ENCODE measurements around the gene PLCB2.

The PLCB2 gene

DNA sequence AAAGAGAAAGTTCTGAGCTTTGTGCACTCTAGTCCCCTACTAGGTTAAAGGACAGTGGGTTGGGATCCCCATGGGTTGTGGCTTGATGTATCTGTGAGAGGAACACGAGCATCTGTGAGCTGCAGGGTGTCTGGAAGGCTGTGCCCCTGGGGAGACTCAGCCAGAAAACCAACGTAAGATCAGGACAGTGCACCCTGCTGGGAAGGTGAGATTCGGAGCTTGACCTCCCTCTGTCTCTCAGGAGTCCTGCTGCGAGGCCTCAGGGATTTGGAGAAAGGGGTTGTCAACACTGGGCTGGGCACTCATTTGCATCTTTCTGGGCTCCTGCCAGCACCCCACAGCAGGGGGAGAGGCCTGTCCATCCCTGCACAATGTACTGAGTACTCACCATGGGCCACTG, 40.1 kb downstream of the PLCB2 start:
- no peak for DNase-seq

DNA sequence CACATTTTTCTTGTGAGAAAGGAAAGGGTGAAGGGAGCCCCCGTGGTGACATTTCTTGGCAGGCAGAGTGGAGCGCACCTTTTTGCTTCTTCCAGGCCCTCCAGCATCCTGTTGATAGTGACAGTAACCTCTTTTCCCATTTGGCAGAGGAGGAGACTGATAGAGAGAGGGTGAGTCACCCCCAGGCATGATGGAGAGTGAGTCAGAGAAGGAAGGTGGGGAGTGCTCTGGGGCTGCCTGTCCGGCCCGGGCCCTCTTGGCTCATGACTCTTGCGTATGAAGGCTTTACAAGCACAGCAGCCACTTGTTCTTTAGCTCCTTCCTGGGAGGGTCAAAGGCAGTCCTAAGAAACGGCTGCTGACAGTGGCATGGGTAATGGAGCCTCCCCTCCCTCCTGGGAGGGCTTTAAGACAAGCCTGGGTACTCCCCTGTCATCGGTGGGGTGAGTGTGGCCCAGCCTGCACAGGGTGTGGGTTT, 40.9 kb downstream of the PLCB2 start:
- DNase-seq, result no peak

DNA sequence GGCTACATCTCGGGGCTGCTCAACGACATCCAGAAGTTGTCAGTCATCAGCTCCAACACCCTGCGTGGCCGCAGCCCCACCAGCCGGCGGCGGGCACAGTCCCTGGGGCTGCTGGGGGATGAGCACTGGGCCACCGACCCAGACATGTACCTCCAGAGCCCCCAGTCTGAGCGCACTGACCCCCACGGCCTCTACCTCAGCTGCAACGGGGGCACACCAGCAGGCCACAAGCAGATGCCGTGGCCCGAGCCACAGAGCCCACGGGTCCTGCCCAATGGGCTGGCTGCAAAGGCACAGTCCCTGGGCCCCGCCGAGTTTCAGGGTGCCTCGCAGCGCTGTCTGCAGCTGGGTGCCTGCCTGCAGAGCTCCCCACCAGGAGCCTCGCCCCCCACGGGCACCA, 41.9 kb downstream of the PLCB2 start:
- DNase-seq, result no peak

DNA sequence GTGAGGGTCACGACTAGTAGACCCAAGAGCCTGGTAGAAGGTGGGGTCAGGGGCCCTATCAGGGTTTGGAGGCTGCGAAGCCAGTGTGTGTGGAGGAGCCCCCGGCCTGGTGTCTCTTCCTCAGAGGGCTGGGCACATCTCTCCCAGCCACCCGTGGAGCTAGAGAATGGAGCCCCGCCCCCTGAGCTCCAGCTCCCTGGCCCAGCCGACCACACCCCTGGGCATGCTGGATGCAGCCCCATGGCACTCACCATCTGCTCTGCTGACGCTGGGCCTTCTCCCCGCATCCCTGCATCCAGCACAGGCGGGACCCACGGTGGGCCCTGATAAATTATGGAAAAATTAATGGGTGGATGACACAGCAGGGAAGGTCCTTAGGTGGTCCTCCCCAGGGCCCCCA, 42.4 kb downstream of the PLCB2 start:
- DNase-seq, result no peak

DNA sequence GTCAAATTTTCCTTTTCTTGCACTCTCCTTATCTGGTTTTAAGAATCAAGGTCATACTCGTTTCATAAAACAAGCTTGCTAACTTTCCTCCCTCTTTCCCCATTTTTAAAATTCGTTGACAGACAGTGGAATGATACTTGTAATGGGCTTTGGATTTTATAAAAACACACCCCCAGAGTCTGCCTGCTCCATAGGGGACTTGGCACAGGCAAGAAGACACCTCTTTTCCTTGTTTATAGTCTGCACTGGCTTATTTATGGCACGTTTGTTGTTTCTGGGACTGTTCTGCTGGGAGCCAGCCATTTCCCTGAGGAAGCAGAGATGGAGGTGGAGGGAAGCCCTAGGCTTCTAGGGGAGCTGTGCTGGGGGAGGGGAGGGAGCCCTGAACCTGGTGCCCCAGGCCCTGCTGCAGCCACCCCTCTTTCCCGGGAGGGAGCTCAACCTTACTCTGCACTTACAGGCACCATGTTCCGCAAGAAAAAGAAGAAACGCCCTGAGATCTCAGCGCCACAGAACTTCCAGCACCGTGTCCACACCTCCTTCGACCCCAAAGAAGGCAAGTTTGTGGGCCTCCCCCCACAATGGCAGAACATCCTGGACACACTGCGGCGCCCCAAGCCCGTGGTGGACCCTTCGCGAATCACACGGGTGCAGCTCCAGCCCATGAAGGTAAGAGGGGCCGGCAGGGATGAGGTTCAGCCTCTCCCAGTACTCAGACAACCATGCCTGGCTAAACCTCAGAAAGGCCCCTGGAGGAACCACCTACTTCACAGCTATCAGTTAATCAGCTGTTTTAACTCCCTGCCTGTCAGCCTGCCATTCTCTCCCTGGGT, 43.2 kb downstream of the PLCB2 start:
- DNase-seq, result no peak

DNA sequence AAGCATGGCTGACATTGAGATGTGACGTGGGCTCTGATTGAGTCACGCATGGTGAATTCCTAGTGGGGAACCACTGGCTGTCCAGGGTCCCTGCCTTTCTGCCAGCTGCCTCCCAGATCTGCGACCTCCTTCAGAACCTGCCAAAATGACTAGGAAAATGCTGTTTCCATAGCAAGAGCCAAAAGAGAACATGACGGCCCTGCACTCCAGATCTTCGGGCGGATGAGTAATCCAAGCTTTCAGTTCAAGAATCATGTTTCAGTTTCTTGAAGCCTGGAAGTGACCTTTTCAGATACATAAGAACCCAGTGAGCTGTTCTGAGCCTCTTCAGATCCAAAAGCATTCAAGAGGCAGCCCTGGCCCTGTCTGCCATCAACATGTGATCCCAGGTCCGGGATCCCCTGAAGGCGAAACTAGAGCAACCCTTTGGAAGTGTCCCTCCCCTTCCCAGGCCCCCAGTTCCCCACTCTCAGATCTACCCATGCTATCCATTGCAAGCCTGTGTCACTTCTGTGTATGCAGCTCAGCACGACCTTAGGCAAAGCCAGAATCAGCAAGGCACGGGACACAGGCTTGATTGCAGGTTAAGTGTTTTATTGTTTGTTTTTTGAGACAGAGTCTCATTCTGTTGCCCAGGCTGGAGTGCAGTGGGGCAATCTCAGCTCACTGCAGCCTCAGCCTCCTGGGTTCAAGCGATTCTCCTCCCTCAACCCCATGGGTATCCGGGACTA, 44.5 kb downstream of the PLCB2 start:
- DNase-seq, result no peak

DNA sequence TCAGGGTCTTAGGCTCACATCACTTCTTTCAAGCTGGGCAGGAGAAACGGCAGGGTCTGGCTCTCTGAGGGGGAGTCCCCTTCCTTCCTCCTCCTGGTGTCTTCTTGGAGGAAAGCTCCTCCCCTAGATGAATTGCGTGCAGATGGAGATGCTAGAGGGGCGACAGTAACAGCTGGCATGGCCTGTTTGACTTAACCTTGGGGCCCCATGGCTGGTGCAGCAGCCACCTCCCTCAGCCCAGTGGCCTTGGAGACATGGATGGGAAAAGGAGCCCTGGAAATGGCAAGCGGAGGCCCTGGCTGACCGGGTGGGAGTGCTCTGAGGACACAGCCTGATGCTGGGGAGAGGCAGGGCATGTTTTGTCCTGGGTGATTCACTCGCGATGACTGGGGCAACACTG, 48.7 kb downstream of the PLCB2 start:
- DNase-seq, result no peak

DNA sequence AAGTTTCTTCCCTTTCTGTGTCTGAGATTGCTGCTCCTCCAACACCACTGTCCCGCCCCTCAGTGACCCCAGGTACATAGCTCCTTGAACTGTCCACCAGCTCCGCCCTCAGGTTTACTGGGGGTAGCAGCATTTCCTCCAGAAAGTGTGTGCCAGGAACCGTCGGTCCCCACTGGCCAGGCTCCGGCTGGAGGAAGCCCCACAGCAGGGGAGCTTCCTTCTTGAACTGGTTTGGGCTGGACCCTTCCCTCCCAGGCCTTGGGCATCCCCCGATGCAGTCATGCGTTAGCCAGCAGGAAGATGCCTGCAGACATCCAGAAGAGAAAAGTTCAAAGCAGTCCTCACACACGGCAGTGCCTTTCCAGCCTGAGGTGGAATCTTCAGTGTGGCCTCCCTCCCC, 49.2 kb downstream of the PLCB2 start:
- DNase-seq, result no peak

DNA sequence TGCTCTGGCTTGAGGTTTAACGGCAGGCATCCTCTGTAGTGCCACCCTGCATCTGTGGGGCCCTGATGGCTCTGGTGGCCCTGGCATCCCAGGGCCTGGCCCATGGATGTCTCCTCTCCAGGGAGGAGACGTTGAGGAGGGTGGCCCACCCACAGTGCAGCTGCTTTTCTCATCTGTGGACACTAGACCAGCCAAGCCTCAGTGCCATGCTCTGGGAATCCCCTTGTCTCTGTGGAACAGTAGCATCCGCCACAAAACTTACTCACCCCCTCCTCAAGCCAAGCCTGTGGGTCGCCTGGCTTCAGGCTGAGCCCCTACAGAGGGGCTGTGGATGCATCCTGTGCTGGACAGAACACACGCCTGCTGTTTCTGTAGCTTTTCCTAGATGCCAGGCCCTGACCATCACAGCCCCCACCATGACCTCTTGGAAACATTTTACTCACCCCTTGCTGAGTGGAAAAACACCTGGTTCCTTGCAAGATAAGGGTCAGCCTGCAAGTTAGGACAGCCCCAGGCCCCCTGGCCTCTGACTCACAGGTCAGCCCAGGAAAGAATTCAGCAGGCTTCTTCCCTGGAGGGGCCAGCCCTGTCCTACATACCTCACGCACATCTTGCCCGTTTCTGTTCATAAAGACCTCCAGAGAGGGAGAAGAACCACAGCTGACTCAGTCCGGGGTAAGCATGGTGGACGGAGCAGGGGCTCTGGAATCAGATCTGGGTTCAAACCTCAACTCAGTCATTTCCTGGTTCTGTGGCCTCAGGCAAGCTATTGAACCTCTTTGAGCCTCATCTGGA, 49.9 kb downstream of the PLCB2 start:
- no peak for DNase-seq

DNA sequence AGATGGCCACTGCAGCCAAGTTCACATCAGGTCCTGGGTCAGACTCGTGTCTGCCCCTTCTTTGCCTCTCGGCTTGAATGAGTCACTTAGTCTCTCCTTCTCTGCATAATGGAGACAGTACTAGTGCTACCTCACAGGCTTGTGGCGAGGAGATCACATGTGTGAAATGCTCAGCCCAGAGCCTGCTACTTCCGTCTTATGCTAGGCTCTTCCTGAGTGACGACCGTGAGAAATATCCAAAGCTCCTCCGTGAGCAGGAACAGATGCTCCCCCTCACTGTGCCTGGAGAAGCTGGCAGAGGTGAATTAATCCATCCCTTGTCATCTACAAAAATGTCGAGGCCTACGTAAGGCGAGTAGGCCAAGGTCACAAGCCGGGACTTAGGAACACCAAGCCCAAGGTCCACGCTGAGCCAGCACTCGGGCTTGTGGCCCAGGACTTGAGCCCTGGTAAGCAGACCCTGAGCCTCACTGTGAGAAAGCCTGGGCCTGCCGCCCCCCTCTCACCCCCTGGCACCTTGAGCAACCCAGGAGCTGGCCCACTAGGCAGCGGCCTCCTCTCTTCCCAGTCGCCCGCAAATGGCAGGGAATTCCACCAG, 51.0 kb downstream of the PLCB2 start:
- no peak for DNase-seq

DNA sequence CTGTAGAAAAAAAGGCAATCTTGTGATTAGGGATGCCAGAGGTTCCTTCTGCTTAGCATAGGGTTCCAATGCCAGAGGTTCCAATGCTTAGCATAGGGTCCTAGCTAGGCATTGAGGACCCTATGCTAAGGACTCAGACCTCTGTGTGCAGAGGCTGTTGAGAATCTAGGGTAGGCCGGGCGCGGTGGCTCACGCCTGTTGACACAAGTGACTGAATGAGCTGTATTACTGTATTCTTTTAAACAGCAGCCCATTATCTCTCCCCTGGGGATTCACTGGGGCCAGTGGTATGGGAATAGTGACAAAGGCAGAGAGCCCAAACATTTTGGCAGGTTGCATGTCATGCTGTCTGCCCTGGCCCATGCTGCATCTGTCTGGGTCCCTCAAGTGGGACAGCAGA, 52.7 kb downstream of the PLCB2 start:
- DNase-seq, result no peak

DNA sequence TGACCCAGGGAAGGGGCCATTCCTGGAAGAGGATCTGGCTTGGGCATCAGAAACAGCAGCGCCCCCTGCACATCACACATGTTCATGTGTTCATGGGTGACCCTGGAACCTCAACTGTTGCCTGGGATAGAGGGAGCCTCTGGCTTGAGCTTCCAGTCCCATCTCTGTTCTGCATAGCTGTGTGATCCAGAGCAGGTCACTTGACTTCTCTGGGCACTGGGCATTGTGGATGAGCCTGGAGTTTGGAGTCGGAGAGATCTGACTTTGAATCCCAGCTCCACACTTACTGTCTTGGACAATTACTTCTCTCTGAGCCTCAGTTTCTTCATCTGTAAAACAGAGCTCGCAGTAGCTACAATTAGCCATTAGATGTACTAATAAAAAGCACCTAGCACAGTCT, 53.3 kb downstream of the PLCB2 start:
- no peak for DNase-seq

DNA sequence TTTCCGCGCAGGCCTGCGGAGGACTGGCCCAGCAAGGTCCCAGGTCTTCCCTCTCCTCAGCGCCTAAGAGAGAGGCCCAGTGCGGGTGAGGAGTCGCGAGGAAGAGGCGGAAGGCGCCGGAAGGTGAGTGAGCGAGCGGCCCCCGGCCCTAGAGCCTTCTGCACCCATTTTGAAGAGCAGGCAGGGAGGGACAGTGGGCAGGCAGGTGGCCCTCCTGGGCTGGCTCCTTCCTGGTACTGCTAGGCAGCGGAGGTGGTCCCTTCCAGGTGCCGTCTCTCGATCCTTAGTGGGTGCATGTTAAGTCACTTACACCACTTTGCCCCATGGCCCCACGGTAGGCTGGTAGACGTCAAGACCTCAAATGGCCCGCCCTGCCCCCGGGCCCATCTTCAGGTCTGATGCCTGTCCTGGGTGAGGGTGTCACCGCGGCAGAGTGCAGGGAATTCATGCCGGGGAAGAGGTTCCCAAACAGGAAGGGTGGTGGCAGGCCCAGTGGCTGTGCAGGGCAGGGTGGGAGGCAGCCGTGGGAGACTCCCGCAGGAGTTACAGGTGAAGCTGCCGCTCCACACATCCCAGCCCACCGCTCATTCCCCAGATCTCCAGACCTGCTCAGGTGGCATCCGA, 54.5 kb downstream of the PLCB2 start:
- DNase-seq, result no peak

DNA sequence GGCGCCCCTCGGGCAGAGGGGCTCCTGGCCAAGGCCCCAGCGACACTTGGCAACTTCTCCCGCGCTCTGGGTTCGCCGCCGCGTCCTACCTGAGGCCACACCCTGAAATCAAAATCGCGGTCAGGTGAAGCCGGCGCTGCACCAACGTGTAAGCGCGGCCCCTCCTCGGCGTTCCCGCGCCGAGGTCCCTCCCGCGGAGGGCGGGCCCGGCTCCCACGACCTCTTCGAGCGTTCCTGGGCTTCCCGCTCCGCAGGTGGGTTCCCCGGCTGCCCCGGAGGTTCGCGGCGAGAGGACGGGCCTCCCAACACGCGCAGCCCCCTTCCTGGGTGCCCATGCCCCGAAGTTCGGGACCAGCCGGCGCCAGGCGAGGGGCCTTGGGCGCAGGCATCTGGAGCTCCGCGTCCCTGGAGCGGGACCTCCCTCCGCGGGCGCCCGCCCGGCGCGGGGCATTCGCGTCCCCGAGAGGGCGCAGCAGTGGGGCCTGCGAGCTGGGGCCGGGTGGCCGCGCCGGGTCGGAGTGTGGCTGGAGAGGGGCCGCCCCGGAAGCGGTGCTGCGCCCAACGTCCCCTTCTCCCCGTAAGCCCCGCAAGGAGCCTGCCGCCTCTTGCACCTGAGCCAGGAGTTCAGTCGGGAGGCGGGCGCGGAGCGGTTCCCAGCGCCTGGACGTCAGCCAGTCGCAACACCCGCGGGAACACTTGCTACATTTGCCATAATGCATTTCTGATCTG, 55.1 kb downstream of the PLCB2 start:
- no peak for DNase-seq

DNA sequence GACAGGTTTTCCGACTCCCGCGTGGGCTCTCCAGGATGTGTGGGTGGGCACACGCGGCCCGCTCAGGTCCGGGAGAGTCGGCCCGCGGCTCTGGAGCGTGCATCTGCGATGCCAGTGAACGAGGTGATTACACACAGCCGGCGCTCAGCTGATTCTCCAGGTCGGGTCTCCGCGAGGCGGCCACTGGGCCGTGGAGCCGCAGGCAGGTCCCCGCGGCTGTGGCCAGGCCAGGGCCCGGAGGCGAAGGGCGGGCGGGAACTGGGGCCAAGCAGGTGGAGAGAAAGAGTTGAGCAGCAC, 55.6 kb downstream of the PLCB2 start:
- no peak for DNase-seq

DNA sequence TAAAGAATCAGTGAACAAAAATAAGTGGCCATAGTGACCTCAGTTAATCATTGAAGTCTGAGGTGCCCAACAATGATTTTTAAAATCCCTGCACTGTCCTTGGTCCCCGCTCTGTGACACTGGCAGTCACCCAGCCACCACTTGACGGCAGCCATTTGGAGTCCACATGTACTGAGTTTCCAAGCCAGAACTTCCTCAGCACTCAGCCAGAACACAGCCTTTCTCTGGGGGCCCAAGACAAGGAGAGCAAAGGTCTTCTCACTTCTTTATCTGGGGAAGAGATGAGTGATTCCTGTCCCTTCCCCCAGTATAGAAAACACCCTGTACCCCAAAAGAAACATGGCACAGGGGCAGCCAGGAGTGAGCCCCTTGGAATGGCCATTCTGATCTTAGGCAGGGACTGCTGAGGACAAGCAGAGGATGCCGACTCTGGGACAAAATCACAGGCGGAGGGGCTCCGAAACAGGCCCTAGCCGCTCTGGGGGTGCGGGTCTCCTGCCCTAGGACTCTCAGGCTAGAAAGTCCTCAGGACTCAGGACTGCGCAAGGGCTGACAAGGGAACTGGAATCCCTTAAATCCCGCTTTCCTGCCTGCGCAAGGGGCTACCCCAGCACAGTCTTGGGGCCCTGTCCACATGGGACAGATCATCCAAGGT, 56.1 kb downstream of the PLCB2 start:
- DNase-seq, result no peak

DNA sequence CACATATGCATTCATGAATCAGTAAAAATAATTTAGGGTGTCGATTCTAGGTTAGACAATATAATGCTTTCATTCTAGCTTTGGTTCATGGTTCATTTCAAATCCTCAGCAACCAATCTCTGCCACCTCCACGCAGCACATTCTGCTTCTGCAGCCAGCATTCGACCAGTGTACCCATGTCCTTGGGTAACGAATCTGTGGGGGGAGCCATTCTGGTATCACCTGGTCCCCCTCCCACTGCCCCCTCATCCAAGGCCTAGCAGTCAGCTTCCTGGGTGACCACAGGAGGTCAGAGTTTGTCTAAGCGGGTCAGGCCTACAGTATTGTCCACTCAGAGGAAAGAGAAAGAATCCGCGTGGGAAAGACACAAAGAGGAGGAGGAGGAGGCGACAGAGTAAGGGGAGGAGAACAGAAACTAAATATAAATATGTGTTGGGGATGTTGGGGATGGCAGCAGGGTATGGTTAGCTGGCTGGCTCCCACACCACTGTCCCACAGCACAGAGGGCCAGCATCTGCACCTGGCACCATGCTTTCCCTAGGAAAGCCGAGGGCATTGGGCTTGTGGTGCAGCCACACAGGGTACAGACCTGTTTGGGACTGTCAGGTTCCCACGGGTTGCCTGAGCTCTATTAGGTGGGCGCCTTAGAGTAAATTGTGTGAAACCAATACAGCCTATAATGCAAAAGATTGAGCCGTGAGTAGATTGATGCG, 56.8 kb downstream of the PLCB2 start:
- DNase-seq, result no peak

DNA sequence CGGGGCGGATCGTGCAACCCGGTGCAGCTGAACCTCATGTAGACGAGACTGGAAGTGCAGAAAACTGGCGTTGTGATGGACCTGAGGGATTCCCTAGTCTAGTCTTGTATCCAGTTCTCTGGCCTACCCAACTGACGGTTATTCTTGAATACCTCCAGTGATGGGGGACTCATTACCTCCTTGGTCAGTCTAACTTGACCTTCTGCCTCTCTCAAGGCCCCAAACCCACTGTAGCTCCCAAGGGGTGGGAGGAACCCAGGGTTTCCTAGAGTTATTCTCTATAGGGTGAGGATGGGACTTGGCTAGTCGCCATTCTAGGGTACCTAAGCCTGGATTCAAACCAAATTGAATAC, 57.5 kb downstream of the PLCB2 start:
- no peak for DNase-seq

DNA sequence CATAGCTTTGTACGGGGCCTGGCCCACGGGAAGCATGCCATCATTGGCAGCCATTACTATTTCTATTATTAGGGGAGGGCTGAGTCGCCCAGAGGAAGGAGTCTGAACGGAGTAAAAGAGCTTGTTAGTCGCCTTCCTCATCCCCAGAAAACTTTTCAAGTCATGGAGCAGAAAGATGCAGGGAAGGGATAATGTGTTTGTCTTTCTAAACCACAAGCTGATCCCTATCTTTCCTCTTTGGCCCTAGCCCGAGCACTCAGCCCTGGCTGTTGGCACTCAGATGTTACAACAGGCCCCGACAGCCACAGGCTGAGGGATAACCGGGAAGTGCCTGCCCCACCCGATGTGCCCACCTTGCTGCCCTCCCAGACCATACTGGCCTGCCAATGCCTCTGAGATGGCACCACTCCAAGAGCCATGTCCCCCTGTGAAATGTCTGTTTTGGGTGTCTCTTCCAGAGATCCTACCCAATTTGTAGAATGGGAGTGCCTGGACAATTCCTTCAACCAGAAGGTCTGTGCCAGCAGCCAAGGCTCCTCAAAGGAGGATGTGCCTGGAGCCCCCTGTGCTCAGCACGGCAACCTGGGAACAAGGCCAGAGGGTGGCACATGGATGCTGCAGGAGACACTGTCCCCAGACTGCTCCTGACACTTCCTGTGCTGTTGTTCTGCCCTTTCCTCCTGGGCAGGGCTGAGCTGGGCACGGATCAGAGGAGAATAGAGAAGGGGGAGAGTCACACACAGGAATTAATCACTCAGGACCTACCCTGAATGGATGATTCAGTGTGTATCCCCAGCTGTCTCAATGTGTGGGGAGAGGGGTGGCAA, 58.0 kb downstream of the PLCB2 start:
- DNase-seq, result no peak
